Stimulated activated CD8-positive, alpha-beta memory T cell treated with anti-CD3 and anti-CD28 coated beads, Interleukin-15, amount 100 ng/mL, for 24 hours (primary cell): ENCODE results near the gene CREBBP.

ENCODE experiments used
- DNase-seq: peaks from one replicate; pipeline ENCODE4 v3.0.0-alpha.2; 2020; ENCODE audit warnings: low read depth

CREBBP gene

GRCh38 chr16:3767333-3767986 is 113.1 kb downstream of the CREBBP start:
- DNase-seq: no peak

- DNase-seq: no peak
Observed at GRCh38 chr16:3766177-3766576, 114.3 kb downstream of the CREBBP start.

DNA sequence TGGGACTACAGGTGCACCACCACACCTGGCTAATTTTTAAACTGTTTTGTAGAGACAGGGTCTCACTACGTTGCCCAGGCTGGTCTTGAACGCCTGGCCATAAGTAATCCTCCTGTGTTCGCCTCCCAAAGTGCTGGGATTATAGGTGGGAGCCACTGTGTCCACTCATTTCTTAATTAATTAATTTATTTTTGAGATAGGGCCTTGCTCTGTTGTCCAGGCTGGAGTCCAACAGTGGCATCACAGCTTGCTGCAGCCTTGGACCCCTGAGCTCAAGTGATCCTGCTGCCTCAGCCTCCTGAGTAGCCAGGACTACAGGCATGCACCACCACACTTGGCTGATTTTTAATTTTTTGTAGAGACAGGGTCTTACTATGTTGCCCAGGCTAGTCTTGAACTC is 116.1 kb downstream of the CREBBP start:
- DNase-seq: no peak

GRCh38 chr16:3762107-3762750 is 118.3 kb downstream of the CREBBP start:
- no peak for DNase-seq

DNA sequence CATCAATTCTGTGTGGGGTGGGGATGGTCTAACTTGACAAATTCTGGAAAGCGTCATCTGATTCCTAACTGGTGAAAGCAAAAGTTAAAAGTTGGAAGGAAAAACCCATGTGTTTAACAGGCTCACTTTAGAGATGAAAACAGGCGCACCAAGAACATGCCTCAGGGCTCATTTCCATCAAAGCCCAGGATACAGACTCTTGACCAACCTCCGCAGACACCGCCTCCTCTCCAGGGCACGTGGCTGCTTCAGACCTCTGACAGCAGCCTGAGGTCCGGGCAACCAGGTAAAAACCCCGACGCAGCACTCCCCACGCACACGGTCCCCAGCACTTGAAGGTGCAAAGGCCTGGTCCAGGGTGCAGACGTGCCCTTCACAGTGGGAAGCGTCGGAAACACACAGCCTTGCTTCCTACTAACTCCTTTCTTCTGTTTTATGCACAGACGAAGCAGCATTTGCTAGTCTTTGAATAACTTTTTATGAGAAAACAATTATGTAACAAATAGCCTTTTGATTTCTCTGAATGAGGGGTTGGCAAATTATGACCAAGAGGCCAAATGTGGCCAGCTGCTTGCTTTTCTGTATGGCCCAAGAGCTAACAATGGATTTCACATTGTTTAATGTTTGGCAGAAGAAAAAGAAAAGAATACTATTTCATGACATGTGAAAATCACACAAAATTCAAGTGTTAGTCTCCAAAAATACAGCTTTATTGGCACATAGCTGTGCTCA is 119.0 kb downstream of the CREBBP start:
- DNase-seq: no peak

DNA sequence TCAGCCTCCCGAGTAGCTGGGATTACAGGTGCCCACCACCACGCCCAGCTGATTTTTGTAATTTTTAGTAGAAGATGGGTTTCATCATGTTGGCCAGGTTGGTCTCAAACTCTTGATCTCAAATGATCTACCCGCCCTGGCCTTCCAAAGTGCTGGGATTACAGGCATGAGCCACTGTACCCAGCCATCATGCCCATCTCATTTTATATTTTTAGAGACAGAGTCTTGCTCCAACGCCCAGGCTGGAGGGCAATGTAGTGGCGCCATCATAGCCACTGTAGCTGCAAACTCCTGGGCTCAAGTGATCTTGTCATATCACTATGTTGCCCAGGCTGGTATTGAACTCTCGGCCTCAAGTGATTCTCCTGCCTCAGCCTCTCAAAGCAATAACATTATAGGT is 120.0 kb downstream of the CREBBP start:
- DNase-seq: no peak

- no peak for DNase-seq
Observed at GRCh38 chr16:3759736-3760135, 120.8 kb downstream of the CREBBP start.

DNA sequence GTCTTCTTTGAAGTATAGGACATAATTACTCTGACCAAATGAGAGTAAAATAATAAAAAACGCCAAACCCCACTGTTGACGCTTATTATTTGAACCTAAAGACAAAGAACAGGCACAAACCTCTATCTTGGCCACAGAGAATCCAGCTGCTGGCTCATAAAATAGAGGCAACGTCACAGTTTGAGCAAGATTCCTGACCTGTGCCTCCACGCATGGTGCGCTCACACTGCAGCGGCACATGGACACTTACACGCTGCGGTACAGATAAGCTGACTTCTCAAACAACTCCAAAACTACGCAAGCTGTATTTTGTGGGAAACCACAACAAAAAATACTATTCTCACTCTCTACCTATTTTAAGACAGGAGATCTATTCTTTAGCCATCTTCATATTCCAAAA is 124.4 kb downstream of the CREBBP start:
- DNase-seq: no peak

- DNase-seq: no peak
Observed at GRCh38 chr16:3755249-3755648, 125.3 kb downstream of the CREBBP start.

GRCh38 chr16:3754772-3755171 is 125.7 kb downstream of the CREBBP start:
- no peak for DNase-seq

DNA sequence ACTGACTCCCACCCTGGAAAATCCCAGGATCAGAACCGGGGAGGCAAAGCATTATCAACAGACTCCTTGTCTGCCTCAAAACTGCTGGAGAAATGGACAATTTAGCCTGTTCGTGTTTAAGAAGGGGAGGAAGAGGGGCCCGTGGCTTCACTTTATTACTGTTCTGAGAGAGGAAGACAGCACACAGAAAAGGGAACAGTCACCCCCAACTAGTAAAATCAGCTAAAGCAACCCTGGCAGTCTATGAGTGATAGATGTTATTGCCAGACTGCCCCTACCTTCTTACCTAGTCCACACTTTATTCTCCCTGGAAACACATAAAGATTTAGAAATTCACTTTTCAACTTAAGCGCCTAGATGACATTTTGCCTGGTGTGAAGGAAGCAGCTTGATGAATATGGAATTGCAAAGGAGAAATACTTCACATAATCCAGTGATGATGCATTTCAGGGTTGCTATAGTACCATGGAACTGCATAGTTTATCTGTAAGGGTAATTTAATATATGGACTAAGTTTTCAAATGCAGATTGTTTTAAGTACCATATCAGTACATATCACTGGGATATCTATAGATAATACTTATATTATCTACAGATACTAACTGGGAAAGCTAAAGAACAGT is 126.3 kb downstream of the CREBBP start:
- no peak for DNase-seq

- no peak for DNase-seq
Observed at GRCh38 chr16:3752984-3753383, 127.5 kb downstream of the CREBBP start.

DNA sequence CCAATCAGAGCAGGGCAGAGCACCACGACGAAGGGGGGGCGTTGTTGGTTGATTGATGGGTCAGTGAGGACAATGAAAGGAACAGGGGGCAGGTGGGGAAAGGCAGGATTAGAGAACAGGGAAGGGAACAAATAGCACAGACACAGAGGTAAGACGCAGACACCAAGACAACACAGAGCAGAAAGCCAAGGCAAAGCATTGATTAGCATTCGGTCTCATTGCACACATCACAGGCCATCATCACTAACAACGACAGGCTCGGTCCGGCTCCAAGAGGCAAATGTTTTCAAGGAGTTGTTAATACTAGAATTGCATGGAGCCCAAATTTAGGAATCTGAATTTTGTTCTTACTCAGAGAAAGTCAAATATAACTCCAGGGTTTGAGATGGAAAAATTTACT is 128.6 kb downstream of the CREBBP start:
- DNase-seq: no peak

DNA sequence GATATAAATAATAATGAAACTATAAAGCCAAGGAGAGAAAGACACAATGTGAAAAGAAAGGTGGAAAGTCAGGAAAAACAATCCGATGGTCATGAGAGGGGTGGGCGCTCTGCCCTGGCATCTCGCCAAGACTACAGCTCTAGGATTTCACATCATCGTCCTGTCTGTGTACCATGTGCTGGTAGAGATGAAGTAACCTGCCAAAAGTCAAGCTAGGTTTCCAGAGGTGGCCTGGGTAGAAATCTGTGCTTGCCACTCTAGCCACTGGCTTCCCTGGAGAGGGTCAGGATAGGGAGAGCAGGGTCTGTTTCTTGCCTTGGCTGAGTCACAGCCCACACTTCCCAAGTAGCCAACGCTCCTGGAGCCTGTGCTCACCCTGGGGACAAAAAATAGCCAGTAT is 132.2 kb downstream of the CREBBP start:
- no peak for DNase-seq

DNA sequence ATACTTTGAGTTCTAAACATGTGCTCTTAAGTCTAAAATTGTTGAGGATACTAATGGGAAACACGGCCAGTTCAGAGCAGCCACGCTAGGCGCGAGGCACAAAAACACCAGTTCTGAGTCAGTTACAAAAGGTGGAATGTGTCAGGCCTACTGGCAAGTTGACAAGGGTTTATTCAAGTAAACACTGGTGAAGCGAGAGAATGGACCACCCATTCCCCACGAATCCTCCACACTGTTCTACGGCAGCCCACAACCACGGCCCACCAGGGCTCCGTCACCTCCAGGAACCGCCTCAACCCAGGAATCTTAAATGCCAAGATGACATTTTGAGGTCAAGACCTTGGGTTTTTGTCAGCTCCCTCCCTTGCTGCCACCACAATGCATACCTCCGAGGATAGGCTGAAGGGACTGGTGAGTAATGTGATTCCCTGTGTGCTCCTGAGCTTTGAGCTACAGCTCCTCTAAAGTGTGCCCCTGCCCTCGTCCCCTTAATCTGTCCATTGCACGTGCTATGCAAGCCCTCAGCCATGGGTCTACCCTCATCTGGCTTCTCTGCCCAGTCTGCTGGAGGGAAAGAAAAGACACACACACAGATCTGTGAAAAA is 134.7 kb downstream of the CREBBP start:
- DNase-seq: no peak

DNA sequence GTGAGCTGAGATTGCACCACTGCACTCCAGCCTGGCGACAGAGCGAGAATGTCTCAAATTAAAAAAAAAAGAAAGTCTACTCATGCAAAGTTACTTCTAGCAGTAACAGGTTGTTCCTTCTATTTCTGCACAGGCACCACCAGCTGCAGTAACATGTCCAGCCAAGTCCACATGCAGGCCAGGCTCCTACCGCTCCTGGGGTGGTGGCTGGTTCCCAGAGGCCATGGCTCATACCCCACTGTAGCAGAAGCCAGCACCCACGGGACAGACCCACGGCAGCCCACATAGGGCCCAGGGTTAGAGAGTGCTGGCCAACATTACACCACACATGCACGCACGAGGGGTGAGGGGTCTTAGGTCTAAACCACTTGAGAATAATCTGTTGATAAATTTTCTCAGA is 136.5 kb downstream of the CREBBP start:
- DNase-seq: no peak

DNA sequence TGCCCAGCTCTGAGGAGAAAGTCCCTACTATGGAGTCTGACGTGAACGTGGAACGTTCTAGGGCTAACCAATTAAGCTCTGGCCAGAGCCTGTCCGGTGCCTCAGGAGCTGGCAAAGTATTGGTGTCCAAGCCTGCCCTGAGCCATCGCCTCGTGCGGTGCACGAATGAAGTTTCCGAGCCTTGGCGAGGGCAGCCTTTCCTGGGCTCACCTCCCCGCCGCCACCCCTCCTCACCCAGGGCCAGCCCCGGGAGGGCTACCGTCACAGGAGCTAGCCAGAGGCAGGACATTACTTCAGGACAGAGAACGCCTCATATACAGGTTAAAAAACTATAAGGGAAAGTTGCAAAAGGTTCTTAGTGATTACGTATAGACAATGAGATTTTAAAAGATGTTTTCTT is 139.6 kb downstream of the CREBBP start:
- DNase-seq: no peak

DNA sequence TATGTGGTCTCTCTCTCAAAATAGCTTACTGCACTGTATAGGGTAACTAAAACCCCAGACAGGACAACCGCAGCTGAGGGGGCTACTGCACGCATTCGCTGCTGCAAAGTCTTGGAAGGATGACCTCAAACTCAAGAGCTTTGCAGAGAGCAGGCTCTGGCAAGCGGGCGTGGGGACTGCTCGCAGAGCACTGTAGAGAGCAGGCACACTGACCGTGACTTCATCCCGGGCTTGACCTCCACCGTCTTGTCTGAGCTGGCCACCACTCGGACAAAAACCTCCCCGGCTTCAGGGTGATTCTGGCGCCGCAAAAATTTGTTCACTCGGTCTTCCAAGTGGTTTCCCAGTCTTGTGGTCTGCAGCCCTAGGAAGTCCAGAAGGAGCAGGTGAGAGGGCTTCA is 140.3 kb downstream of the CREBBP start:
- DNase-seq: no peak

- no peak for DNase-seq
Observed at GRCh38 chr16:3739636-3740035, 140.9 kb downstream of the CREBBP start.

- DNase-seq: no peak
Observed at GRCh38 chr16:3738541-3738940, 142.0 kb downstream of the CREBBP start.

DNA sequence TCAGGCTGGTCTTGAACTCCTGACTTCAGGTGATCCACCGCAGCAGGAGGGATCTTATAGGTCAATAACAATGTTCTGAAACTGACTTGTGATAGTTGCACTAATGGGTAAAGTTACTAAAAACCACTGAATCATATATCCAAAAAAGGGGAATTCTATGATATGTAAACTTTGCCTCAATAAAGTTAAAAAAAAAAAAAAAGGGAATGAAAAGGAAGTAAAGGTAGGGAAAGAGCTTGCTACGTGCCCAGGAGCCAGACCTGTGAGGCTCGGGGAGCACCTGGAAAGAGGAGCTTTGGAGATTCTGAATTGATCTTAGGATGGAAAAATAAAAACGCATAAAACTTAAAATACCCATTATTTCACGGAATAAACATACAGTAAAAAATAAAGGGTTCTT is 142.4 kb downstream of the CREBBP start:
- no peak for DNase-seq

GRCh38 chr16:3737181-3737580 is 143.3 kb downstream of the CREBBP start:
- no peak for DNase-seq

- DNase-seq: no peak
Observed at GRCh38 chr16:3736116-3736515, 144.4 kb downstream of the CREBBP start.
